Psoas muscle (tissue), 8 donors: ENCODE results near the gene ASTN2. TPM values are rescaled to one million over a fixed set of nuclear protein-coding genes. Genes with fewer than 3 reads are reported as not detected.

Source experiments
- ATAC-seq, 4 donors: fragments of 200-7000 bp; cut with Tn5 transposase; one replicate each; pipeline ENCODE4 v1.9.1; 2020; ENCODE audit warnings: moderate library complexity in 3 of 4, mild to moderate bottlenecking in 2 of 4
- DNase-seq, 2 donors: peaks; one replicate each; pipeline ENCODE4 v3.0.0-alpha.2; 2020
- H3K27ac ChIP-seq: fragments of 200-600 bp; one replicate; pipeline ENCODE4 v1.8.0; 2022
- H3K27me3 ChIP-seq, 3 donors: fragments of 200-600 bp in 1 of 3; one replicate each; pipeline versions ENCODE4 v1.6.1 to v1.8.0; 2013 to 2022; ENCODE audit warnings: low read length in 2 of 3, mild to moderate bottlenecking in 2 of 3, moderate library complexity in 1 of 3; ENCODE audit not compliant: insufficient read depth in 3 of 3
- H3K36me3 ChIP-seq, 2 donors: fragments of 200-600 bp in 1 of 2; one replicate each; pipeline versions ENCODE4 v1.6.1 to v1.8.0; 2013 to 2022; ENCODE audit warnings: low read depth in 1 of 2, mild to moderate bottlenecking in 1 of 2, moderate library complexity in 1 of 2; ENCODE audit not compliant: insufficient read depth in 1 of 2
- H3K4me1 ChIP-seq: fragments of 200-600 bp; one replicate; pipeline ENCODE4 v1.8.0; 2022
- H3K4me3 ChIP-seq: fragments of 200-600 bp; one replicate; pipeline ENCODE4 v1.8.0; 2022; ENCODE audit warnings: mild to moderate bottlenecking
- H3K9me3 ChIP-seq: fragments of 200-600 bp; one replicate; pipeline ENCODE4 v1.8.0; 2022
- WGBS, 3 donors: extraction: QIAGEN DNeasy Blood & Tissue Kit; methylation state at CpG; one replicate each; pipeline versions ENCODE4 v1.1.6 to v1.1.7; 2013; 5-methylcytosine and 5-hydroxymethylcytosine counted together
- intact Hi-C, 2 donors: fragments of 100-400 bp; cut with DNase I; formaldehyde crosslinking; loops; one replicate each; pipeline versions ENCODE4 v1.11.0 to v1.14.2; 2022
- polyA plus RNA-seq, 3 donors: library from polyadenylated mRNA; stranded (reverse); fragments of 200-250 nt; gene quantifications; one replicate each; pipeline ENCODE4 v1.2.3, GENCODE V29; 2013
- total RNA-seq, 4 donors: library from RNA; stranded (reverse); fragmentation: NEBNext Ultra II Directional in 2 of 4; extraction: Animal tissue kit (Norgen Biotek cat#: 25700) in 2 of 4; gene quantifications; one replicate each; pipeline versions ENCODE4 v1.2.1 to v1.2.4, GENCODE V29; 2021 to 2023
- TF ChIP-seq, protein P1 (sequence below): fragments of 200-600 bp; IDR thresholded peaks from one replicate; pipeline ENCODE4 v1.8.0; 2022; ENCODE audit warnings: antibody characterized with exemption
- donor health status: healthy with polysubstance abuse.
- donor health status: DM: no; HTN: no; CAD: no; lungs with moderate emphysema.
- donor health status: Bipolar disorder and iron deficiency.
- donor health status: healthy.
- donor health status: DM: yes; HTN: yes; CAD: no.
- donor health status: DM: no; HTN: no; CAD: no.
- donor health status: DM: no; HTN: no; CAD: no.
- donor health status: DM: yes; HTN: yes; CAD: no.

ASTN2 gene
- total and polyA plus RNA-seq, 7 donors, result 2.0 to 10.3 (median 3.3) TPM

- Histone ChIP-seq H3K36me3 (no peaks in the 10 kb centered on the region), H3K27ac (no peak overlapping the region), H3K9me3 (no peaks in the 10 kb centered on the region), H3K27me3 (no peaks in the 10 kb centered on the region), H3K4me3 (no peak overlapping the region), H3K4me1 (no peaks in the 10 kb centered on the region)
- WGBS, 3 donors, result 74 to 77% (median 77%) methylated on average over 6 of the region's 6 CpGs
- intact Hi-C loops, result no loop called here
- ATAC-seq, result no peak
- no peak for DNase-seq
- TF ChIP-seq, protein P1, sequence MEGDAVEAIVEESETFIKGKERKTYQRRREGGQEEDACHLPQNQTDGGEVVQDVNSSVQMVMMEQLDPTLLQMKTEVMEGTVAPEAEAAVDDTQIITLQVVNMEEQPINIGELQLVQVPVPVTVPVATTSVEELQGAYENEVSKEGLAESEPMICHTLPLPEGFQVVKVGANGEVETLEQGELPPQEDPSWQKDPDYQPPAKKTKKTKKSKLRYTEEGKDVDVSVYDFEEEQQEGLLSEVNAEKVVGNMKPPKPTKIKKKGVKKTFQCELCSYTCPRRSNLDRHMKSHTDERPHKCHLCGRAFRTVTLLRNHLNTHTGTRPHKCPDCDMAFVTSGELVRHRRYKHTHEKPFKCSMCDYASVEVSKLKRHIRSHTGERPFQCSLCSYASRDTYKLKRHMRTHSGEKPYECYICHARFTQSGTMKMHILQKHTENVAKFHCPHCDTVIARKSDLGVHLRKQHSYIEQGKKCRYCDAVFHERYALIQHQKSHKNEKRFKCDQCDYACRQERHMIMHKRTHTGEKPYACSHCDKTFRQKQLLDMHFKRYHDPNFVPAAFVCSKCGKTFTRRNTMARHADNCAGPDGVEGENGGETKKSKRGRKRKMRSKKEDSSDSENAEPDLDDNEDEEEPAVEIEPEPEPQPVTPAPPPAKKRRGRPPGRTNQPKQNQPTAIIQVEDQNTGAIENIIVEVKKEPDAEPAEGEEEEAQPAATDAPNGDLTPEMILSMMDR, result no peak
Observed at GRCh38 chr9:116792271-116792670, 622.6 kb downstream of the ASTN2 start.

DNA sequence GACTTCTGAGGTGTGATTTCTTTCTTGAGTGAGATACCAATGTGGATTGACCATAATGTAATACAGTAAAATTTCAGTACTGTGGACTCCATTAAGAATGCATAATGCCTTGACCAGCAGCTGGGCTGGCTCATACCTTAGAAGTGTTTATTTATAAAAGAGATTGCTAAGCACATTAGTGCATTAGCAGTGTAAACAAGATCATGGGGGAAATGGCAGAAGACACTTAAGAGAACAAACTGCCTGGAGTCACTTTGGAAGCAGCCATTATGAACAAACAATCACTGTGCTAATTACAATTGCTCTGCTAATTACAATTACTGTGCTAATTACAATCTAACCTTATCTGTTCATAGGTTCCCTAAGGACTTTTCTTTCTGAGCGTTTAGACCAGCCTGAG, 623.5 kb downstream of the ASTN2 start:
- no peak for DNase-seq
- no peak for ATAC-seq
- TF ChIP-seq, protein P1, result no peak
- Histone ChIP-seq H3K36me3 (no peaks in the 10 kb centered on the region), H3K4me1 (no peaks in the 10 kb centered on the region), H3K9me3 (no peaks in the 10 kb centered on the region), H3K4me3 (no peak overlapping the region), H3K27ac (no peak overlapping the region), H3K27me3 (no peaks in the 10 kb centered on the region)
- 26 to 47% (median 35%) methylated on average over 1 of the region's 1 CpG for WGBS, 3 donors
- intact Hi-C loops, result no loop called here

GRCh38 chr9:116789081-116789480, 625.8 kb downstream of the ASTN2 start:
- ATAC-seq (no peak), DNase-seq (no peak)
- H3K4me1 ChIP-seq, result no peaks in the 10 kb centered on the region
- intact Hi-C loops, result no loop called here
- peaks cover 0 to 3% (median 0%) of the 10 kb centered on the region in 3 donors for H3K27me3 ChIP-seq
- H3K36me3 ChIP-seq, result no peaks in the 10 kb centered on the region
- no peaks in the 10 kb centered on the region for H3K9me3 ChIP-seq
- H3K27ac ChIP-seq, result no peak overlapping the region
- TF ChIP-seq, protein P1, result no peak
- H3K4me3 ChIP-seq, result no peak overlapping the region
- WGBS, 3 donors, result 61 to 65% (median 62%) methylated on average over 3 of the region's 3 CpGs

DNA sequence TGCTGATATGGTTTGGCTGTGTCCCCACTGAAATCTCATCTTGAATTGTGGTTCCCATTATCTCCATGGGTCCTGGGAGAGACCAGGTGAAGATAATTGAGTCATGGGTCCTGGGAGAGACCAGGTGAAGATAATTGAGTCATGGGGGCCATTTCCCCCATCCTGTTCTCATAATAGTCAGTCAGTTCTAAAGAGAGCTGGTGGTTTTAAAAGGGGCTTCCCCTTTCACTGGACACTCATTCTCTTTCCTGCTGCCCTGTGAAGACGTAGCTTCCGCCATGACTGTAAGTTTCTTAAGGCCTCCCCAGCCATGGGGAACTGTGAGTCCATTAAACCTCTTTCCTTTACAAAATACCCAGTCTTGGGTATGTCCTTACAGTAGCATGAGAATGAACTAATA, 628.1 kb downstream of the ASTN2 start:
- DNase-seq, result no peak
- no peak overlapping the region for H3K27ac ChIP-seq
- TF ChIP-seq, protein P1, result no peak
- peaks cover 0 to 3% (median 0%) of the 10 kb centered on the region in 3 donors for H3K27me3 ChIP-seq
- H3K4me1 ChIP-seq, result no peaks in the 10 kb centered on the region
- WGBS, 3 donors, result 83 to 90% (median 86%) methylated on average over 2 of the region's 2 CpGs
- ATAC-seq, result no peak
- H3K9me3 ChIP-seq, result no peaks in the 10 kb centered on the region
- intact Hi-C loops, result no loop called here
- H3K36me3 ChIP-seq, result no peaks in the 10 kb centered on the region
- no peak overlapping the region for H3K4me3 ChIP-seq

DNA sequence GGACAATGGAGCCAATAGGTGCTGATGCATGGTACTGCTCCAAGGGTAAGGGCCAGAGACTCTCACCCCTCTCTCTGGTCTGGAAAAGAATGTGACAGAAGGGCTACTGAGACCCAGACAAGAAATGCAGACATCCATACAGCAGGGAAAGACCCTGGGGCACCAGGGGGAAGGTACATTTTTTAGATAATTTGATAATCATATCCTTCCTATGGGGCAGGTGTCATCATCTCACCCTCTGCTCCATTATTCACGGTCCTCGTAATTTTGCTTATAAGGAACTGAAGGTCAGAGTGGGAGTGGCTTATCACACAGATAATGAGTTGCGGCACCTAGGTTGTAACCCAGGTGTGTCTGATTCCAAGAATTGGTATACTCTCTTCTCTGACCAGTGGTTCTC, 637.7 kb downstream of the ASTN2 start:
- ATAC-seq, result no peak
- TF ChIP-seq, protein P1, result no peak
- no peak overlapping the region for H3K4me3 ChIP-seq

More for the DNA sequence above, 637.7 kb downstream of the ASTN2 start:
- no peaks in the 10 kb centered on the region for H3K27me3 ChIP-seq
- H3K4me1 ChIP-seq, result no peaks in the 10 kb centered on the region
- no peak for DNase-seq
- no peaks in the 10 kb centered on the region for H3K36me3 ChIP-seq
- no peaks in the 10 kb centered on the region for H3K9me3 ChIP-seq
- WGBS, 3 donors, result 79 to 83% (median 82%) methylated on average over 3 of the region's 3 CpGs
- no peak overlapping the region for H3K27ac ChIP-seq
- intact Hi-C loops, result no loop called here
